ENCODE results near the gene TXNDC11. TPM values are rescaled to one million over a fixed set of nuclear protein-coding genes. Genes with fewer than 3 reads are reported as not detected.

TXNDC11 gene
- total and polyA plus RNA-seq, 10 of the 15 experiments (the other 5 are each of a cell fraction or from before 2014, with no cell fraction given): 1.7 to 86.7 (median 54.4) TPM

GRCh38 chr16:11684231-11685025, 58.2 kb downstream of the TXNDC11 start:
- DNase-seq (ENCODE audit: low read depth, low spot score): no peak
- H3K4me1 ChIP-seq (ENCODE audit: control insufficient read depth, insufficient read depth, low read length): peaks cover 81% of the 10 kb centered on the region
- BruUV-seq (replicated peaks): no TSS peak
- H3K27ac ChIP-seq (ENCODE audit: control insufficient read depth, insufficient read depth): peak overlapping the region; percentile 67; the same call in 1 of the 2 replicates
- FAIRE-seq: no peak
- intact Hi-C loops (cut with micrococcal nuclease; ENCODE audit: unreplicated experiment) (no loop called here), in situ Hi-C loops (cut with MboI) (no loop called here)
- POLR2A ChIA-PET: interaction anchor here (1.3 to 7.9 kb wide), 2 partner anchors 14 to 97 kb away, joined by 4 to 75 read pairs; partner anchors contain the start of gene SNN
- H3K79me2 ChIP-seq (ENCODE audit: control insufficient read depth, insufficient read depth, low read length): peaks cover 27% of the 10 kb centered on the region
- H3K9me3 ChIP-seq (replicated peaks; ENCODE audit: control insufficient read depth, insufficient read depth, low read length): no peaks in the 10 kb centered on the region
- peaks cover 26 to 43% of the 10 kb centered on the region in 2 experiments for H3K36me3 ChIP-seq (ENCODE audit: control insufficient read depth in 2 of 2, insufficient read depth in 2 of 2, low read length in 1 of 2)
- RAD21 ChIA-PET (ENCODE audit: unreplicated experiment): interaction anchor here (0.7 to 0.8 kb wide), 3 partner anchors 34 to 102 kb away, joined by 3 to 12 read pairs (median 3); no protein-coding TSS in a partner anchor
- no peak overlapping the region for H3K9ac ChIP-seq (ENCODE audit: control insufficient read depth, insufficient read depth, low read length)
- ATAC-seq: no peak
- no peaks in the 10 kb centered on the region for H3K27me3 ChIP-seq (replicated peaks in 1 of 2; ENCODE audit: control insufficient read depth in 2 of 2, insufficient read depth in 2 of 2, low read length in 1 of 2)
- SMC1A ChIA-PET (ENCODE audit: uncharacterized antibody, unreplicated experiment): interaction anchor here (1.4 to 2.0 kb wide), 4 partner anchors 20 to 97 kb away, joined by 3 to 6 read pairs (median 4); no protein-coding TSS in a partner anchor
- 96% methylated on average over 12 of the region's 12 CpGs for WGBS (ENCODE audit: insufficient coverage, insufficient replicate concordance, low lambda C conversion rate, missing lambda C conversion rate)
- CTCF ChIA-PET: interaction anchor here (1.4 to 1.9 kb wide), 2 partner anchors 31 to 152 kb away, joined by 4 to 5 read pairs; no protein-coding TSS in a partner anchor
- H3K4me3 ChIP-seq: no peak overlapping the region
- no peaks in the 10 kb centered on the region; the same call in 1 of the 2 replicates for H4K20me1 ChIP-seq (ENCODE audit: control insufficient read depth, insufficient read depth)
- no peak overlapping the region for H2AFZ ChIP-seq (ENCODE audit: control insufficient read depth, low read depth, low read length)
- H3K4me2 ChIP-seq (ENCODE audit: control insufficient read depth, insufficient read depth): no peak overlapping the region
- TF ChIP-seq RUNX3 (IDR thresholded peaks at IDR 0.05; ENCODE audit: low read length) (peak; percentile 50), ETV6 (conservative IDR thresholded peaks at IDR 0.05 in 1 of 2, IDR thresholded peaks at IDR 0.05 in 1 of 2; ENCODE audit: borderline replicate concordance in 1 of 2, low read depth in 1 of 2) (no peak), ZBTB33 (IDR thresholded peaks at IDR 0.05) (no peak), CREB1 (IDR thresholded peaks at IDR 0.05; ENCODE audit: low read depth) (no peak), SUZ12 (IDR thresholded peaks at IDR 0.05; ENCODE audit: unreplicated experiment) (no peak), MXI1 (IDR thresholded peaks at IDR 0.05; ENCODE audit: low read depth, low read length) (no peak), ZNF274 (IDR thresholded peaks at IDR 0.05; ENCODE audit: insufficient read depth, insufficient read length) (no peak)
- TF ChIP-seq, protein P1, sequence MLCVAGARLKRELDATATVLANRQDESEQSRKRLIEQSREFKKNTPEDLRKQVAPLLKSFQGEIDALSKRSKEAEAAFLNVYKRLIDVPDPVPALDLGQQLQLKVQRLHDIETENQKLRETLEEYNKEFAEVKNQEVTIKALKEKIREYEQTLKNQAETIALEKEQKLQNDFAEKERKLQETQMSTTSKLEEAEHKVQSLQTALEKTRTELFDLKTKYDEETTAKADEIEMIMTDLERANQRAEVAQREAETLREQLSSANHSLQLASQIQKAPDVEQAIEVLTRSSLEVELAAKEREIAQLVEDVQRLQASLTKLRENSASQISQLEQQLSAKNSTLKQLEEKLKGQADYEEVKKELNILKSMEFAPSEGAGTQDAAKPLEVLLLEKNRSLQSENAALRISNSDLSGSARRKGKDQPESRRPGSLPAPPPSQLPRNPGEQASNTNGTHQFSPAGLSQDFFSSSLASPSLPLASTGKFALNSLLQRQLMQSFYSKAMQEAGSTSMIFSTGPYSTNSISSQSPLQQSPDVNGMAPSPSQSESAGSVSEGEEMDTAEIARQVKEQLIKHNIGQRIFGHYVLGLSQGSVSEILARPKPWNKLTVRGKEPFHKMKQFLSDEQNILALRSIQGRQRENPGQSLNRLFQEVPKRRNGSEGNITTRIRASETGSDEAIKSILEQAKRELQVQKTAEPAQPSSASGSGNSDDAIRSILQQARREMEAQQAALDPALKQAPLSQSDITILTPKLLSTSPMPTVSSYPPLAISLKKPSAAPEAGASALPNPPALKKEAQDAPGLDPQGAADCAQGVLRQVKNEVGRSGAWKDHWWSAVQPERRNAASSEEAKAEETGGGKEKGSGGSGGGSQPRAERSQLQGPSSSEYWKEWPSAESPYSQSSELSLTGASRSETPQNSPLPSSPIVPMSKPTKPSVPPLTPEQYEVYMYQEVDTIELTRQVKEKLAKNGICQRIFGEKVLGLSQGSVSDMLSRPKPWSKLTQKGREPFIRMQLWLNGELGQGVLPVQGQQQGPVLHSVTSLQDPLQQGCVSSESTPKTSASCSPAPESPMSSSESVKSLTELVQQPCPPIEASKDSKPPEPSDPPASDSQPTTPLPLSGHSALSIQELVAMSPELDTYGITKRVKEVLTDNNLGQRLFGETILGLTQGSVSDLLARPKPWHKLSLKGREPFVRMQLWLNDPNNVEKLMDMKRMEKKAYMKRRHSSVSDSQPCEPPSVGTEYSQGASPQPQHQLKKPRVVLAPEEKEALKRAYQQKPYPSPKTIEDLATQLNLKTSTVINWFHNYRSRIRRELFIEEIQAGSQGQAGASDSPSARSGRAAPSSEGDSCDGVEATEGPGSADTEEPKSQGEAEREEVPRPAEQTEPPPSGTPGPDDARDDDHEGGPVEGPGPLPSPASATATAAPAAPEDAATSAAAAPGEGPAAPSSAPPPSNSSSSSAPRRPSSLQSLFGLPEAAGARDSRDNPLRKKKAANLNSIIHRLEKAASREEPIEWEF (IDR thresholded peaks at IDR 0.05; ENCODE audit: insufficient replicate concordance, low read depth, low read length): no peak
